Bronchial epithelial cell (primary cell): ENCODE data around the gene SRSF12. TPM values are rescaled to one million over a fixed set of nuclear protein-coding genes. Genes with fewer than 3 reads are reported as not detected.

Source experiments
- DNase-seq: peaks from one replicate; pipeline ENCODE4 v3.0.0-alpha.2; 2010; ENCODE audit warnings: low read depth
- FAIRE-seq: peaks from 2 replicates; lab custom pipeline; 2011; peaks lifted over from hg19 to GRCh38; lab: Jason Lieb, UNC
- H3K27me3 ChIP-seq: 2 replicates; pipeline ENCODE4 v1.5.1; 2011; ENCODE audit warnings: low read length; ENCODE audit not compliant: control insufficient read depth, insufficient read depth
- H3K36me3 ChIP-seq: 2 replicates; pipeline ENCODE4 v1.5.1; 2011; ENCODE audit warnings: low read length; ENCODE audit not compliant: control insufficient read depth, insufficient read depth
- H3K4me3 ChIP-seq: 2 replicates; pipeline ENCODE4 v1.5.1; 2011; ENCODE audit warnings: mild to moderate bottlenecking, low read depth, low read length, control low read depth
- total RNA-seq: library from RNA; depleted of rRNA; stranded (reverse); fragments of >200 nt; gene quantifications from 2 replicates; pipeline ENCODE4 v1.2.1, GENCODE V29; 2014
- TF ChIP-seq, protein P1 (sequence below): IDR thresholded peaks from 2 replicates; pipeline ENCODE4 v1.5.1; 2011; ENCODE audit warnings: mild to moderate bottlenecking, moderate library complexity, low read length, control low read depth, inconsistent platforms; ENCODE audit not compliant: insufficient read depth, severe bottlenecking

The SRSF12 gene
- total RNA-seq, 1 donor from 2014 or later = under 0.01 TPM

DNA sequence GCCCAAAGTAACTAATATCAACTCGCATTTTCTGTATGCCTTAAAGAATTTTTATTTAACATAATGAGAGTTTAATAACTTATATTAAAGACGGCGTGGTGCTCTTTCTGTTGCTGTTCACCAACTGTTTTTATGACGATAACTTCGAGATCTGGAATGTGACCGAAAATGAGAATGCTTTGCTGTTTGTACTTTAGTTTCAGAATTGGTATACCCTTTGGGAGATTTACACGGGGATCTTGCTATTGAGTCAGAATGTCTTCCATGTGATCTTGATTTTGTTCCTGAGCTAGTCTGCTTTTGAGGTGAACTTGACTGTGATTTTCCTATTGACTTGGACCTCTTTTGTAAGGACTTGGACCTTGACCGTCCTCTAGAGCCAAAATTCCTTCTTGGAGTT is 19.4 kb downstream of the SRSF12 start:
- Histone ChIP-seq H3K4me3 (no peak overlapping the region), H3K27me3 (no peaks in the 10 kb centered on the region), H3K36me3 (no peaks in the 10 kb centered on the region)
- FAIRE-seq (no peak), DNase-seq (no peak)
- TF ChIP-seq, protein P1, sequence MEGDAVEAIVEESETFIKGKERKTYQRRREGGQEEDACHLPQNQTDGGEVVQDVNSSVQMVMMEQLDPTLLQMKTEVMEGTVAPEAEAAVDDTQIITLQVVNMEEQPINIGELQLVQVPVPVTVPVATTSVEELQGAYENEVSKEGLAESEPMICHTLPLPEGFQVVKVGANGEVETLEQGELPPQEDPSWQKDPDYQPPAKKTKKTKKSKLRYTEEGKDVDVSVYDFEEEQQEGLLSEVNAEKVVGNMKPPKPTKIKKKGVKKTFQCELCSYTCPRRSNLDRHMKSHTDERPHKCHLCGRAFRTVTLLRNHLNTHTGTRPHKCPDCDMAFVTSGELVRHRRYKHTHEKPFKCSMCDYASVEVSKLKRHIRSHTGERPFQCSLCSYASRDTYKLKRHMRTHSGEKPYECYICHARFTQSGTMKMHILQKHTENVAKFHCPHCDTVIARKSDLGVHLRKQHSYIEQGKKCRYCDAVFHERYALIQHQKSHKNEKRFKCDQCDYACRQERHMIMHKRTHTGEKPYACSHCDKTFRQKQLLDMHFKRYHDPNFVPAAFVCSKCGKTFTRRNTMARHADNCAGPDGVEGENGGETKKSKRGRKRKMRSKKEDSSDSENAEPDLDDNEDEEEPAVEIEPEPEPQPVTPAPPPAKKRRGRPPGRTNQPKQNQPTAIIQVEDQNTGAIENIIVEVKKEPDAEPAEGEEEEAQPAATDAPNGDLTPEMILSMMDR = no peak

DNA sequence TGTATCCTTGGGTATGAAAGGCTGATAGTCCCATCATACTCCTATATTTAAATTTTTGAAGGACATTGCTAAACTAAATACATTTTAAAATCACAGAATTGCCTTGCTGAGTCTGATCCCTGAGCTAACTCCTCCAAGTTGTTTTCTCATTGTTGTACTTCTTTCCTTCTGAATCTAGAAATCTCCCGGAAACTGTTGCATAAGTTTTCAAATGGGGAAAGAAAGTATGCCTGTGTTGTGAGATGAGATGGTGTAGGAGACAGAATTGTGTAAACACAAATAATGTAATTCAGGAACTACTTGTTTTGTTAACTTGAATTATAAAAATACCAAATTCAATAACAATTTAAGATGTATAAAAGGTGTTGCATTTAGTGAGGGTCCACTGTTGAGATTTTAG is 30.0 kb downstream of the SRSF12 start:
- Histone ChIP-seq H3K27me3 (no peaks in the 10 kb centered on the region), H3K4me3 (no peak overlapping the region), H3K36me3 (peaks cover 9% of the 10 kb centered on the region)
- no peak for DNase-seq
- TF ChIP-seq, protein P1 = no peak
- FAIRE-seq = no peak

DNA sequence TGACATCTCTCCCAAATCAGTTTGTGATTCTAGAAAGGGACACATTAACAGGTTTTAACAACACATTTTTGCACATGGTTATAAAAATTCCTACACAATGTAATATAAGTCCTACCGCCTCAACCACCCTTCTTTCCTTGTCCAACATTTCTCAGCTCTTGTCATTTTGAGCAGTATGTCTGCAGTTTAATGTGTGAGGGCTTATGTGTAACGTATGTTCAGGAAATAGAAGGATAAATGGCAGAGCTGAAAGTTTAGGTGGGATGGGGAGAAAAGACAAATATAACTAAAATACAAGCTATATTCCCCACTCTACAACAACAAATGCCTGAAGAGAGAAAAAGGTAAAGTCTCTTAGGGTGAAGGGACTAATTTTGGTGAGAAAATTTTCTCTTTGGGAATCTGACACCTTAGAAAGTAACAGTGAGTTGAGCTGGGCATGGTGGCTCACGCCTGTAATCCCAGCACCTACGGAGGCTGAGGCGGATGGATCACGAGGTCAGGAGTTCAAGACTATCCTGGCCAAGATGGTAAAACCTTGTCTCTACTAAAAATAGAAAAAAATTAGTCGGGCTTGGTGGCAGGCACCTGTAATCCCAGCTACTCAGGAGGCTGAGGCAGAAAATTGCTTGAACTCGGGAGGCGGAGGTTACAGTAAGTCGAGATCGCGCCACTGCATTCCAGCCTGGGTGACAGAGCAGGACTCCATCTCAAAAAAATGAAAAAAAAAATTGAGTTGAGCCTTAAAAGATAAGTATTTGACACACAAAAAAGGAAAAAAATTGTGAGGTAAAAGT is 32.3 kb downstream of the SRSF12 start:
- peaks cover 11% of the 10 kb centered on the region for H3K36me3 ChIP-seq
- no peaks in the 10 kb centered on the region for H3K27me3 ChIP-seq
- FAIRE-seq = no peak
- peak; percentile 13 for DNase-seq
- H3K4me3 ChIP-seq = no peak overlapping the region
- TF ChIP-seq, protein P1 = no peak

DNA sequence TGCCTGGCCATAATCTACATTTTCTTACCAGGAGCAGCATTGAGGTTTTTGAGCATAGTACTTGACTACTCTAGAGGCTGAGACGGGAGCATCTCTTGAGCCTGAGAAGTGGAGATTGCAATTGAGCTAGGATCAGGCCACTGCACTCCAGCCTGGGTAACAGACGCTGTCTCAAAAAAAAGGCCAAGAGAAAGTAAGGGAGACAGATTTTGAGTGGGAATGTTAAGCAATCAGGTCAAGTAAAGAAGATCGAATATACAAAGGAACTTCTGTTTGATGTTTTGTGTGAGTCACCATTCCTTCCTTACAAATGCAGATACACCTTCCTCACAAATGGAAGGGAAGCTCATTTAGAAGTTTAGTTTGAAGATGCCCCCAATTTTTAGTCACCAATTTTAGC is 32.9 kb downstream of the SRSF12 start:
- no peaks in the 10 kb centered on the region for H3K27me3 ChIP-seq
- H3K4me3 ChIP-seq = no peak overlapping the region

GRCh38 chr6:89084542-89084941 is 33.3 kb downstream of the SRSF12 start:
- Histone ChIP-seq H3K4me3 (no peak overlapping the region), H3K27me3 (no peaks in the 10 kb centered on the region), H3K36me3 (peaks cover 11% of the 10 kb centered on the region)
- TF ChIP-seq, protein P1 = no peak
- no peak for FAIRE-seq
- DNase-seq = no peak

More for the DNA sequence above, 32.9 kb downstream of the SRSF12 start:
- TF ChIP-seq, protein P1 = no peak
- peaks cover 11% of the 10 kb centered on the region for H3K36me3 ChIP-seq
- FAIRE-seq (no peak), DNase-seq (peak; percentile 35)
